ES-I3 (cell line): ENCODE measurements around the gene TMEM242.

ENCODE experiments used
- H3K36me3 ChIP-seq: 2 replicates; pipeline ENCODE4 v1.6.1; 2013; ENCODE audit warnings: mild to moderate bottlenecking, low read length, control low read depth, moderate library complexity; ENCODE audit not compliant: insufficient read depth
- H3K4me1 ChIP-seq: 2 replicates; pipeline ENCODE4 v1.6.1; 2013; ENCODE audit warnings: mild to moderate bottlenecking, control low read depth, low read length; ENCODE audit not compliant: insufficient read depth
- H3K9ac ChIP-seq: 2 replicates; pipeline ENCODE4 v1.6.1; 2013; ENCODE audit warnings: low read depth, mild to moderate bottlenecking, low read length, moderate library complexity
- H3K9me3 ChIP-seq: 2 replicates; pipeline ENCODE4 v1.6.1; 2013; ENCODE audit warnings: mild to moderate bottlenecking, low read length, moderate library complexity; ENCODE audit not compliant: control insufficient read depth, insufficient read depth

The TMEM242 gene

DNA sequence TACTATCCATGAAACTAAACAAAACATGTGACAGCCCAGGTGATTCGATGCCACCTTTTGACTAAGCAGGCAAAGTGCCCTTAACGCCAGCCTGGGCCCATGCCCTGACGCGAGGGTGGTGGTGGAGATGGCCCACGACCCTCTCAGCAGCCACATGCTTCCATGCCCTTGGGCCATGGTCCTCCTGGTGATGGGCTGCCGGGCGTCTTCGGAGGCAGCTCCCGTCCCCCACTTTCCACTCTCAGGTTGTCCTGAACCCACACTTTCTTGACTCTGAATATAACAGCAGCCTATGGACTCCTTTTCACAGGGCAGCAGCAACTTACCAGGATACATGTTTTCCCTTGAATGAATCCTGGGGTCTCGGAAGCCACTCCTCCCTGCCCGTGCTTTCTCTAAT lies 33.6 kb downstream of the TMEM242 start:
- no peaks in the 10 kb centered on the region for H3K4me1 ChIP-seq
- no peak overlapping the region for H3K9ac ChIP-seq
- no peaks in the 10 kb centered on the region for H3K36me3 ChIP-seq
- no peaks in the 10 kb centered on the region for H3K9me3 ChIP-seq

DNA sequence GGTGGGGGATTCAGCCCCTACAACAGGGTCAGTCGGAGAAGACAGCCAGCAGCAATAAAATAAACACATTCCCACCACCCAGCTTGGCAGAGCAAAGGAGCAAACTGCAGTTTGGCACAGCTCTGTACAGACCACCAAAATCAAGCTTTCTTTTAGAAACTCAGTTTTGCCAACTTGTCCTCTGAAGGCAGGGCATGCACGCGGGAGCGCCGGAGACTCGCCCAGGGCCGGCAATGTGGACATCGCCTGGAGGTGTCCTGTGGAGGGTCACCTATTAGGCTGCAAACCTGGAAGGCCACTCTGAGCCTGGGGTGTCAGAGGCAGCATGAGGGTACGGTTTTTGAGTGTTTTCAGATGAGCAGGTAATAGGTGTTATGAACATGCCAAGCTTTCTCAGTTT lies 34.7 kb downstream of the TMEM242 start:
- no peaks in the 10 kb centered on the region for H3K36me3 ChIP-seq
- no peak overlapping the region for H3K9ac ChIP-seq
- no peaks in the 10 kb centered on the region for H3K4me1 ChIP-seq
- no peaks in the 10 kb centered on the region for H3K9me3 ChIP-seq

- Histone ChIP-seq H3K36me3 (no peaks in the 10 kb centered on the region), H3K9ac (no peak overlapping the region)
Measured at GRCh38 chr6:157287923-157288322, 35.4 kb downstream of the TMEM242 start.

GRCh38 chr6:157287247-157287850 lies 36.0 kb downstream of the TMEM242 start:
- no peaks in the 10 kb centered on the region for H3K9me3 ChIP-seq

More at GRCh38 chr6:157287923-157288322, 35.4 kb downstream of the TMEM242 start:
- H3K9me3 ChIP-seq = no peaks in the 10 kb centered on the region
- no peaks in the 10 kb centered on the region for H3K4me1 ChIP-seq

DNA sequence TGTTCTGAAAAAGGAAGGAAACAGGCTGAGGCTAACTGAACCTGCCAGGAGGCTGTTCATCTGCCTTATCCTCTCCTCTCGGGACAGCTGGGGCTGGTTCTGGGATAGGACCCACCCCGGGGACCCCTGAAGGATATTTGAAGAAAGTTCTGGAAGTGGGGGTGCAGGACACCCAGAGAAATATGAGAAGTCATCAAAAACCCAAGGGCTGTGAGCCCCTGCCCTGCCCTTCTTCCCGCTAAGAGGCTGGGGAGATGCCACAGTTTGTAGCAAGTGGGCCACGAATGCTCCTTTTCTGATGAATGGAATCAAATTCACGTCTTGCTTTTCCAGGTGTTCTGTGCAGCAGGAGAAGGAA lies 37.9 kb downstream of the TMEM242 start:
- no peak overlapping the region for H3K9ac ChIP-seq
- no peaks in the 10 kb centered on the region for H3K9me3 ChIP-seq
- no peaks in the 10 kb centered on the region for H3K4me1 ChIP-seq
- H3K36me3 ChIP-seq = no peaks in the 10 kb centered on the region

More at GRCh38 chr6:157287247-157287850, 36.0 kb downstream of the TMEM242 start:
- Histone ChIP-seq H3K9ac (no peak overlapping the region), H3K4me1 (no peaks in the 10 kb centered on the region), H3K36me3 (no peaks in the 10 kb centered on the region)

- Histone ChIP-seq H3K4me1 (no peaks in the 10 kb centered on the region), H3K9me3 (no peaks in the 10 kb centered on the region), H3K9ac (no peak overlapping the region), H3K36me3 (no peaks in the 10 kb centered on the region)
Measured at GRCh38 chr6:157284738-157285421, 38.4 kb downstream of the TMEM242 start.

DNA sequence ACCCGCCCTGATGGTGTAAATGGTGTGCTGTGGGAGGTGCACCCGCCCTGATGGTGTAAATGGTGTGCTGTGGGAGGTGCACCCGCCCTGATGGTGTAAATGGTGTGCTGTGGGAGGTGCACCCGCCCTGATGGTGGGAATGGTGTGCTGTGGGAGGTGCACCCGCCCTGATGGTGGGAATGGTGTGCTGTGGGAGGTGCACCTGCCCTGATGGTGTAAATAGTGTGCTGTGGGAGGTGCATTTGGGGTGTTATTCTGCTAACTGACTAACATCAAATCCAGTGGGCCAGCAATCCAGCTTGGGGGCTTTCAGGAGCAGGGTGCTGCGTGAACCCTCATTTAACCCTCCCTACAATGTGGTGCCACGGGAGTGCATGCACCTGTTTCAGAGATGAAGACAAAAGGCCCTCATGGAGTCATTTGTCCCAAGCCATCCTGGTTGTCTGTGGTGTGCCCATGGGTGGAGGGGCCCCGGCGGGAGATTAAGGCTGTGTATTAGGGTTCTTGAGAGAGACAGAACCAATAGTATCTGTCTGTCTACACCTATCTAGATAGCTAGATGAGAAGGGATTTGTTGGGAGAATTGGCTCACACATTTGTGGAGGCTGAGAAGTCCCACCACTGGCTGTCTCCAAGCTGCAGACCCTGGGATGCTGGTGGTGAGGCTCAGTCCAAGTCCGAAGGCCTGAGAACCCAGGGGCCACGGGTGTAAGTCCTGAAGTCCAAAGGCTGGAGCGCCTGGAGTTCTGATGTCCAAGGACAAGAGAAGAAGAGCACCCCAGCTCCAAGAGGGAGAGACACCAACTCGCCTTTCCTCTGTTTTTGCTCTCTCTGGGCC lies 39.2 kb downstream of the TMEM242 start:
- H3K4me1 ChIP-seq = no peaks in the 10 kb centered on the region
- no peaks in the 10 kb centered on the region for H3K9me3 ChIP-seq
- H3K36me3 ChIP-seq = no peaks in the 10 kb centered on the region
- no peak overlapping the region for H3K9ac ChIP-seq

GRCh38 chr6:157283330-157283898 lies 39.9 kb downstream of the TMEM242 start:
- Histone ChIP-seq H3K4me1 (no peaks in the 10 kb centered on the region), H3K36me3 (no peaks in the 10 kb centered on the region), H3K9ac (no peak overlapping the region), H3K9me3 (no peaks in the 10 kb centered on the region)

GRCh38 chr6:157282284-157282683 lies 41.0 kb downstream of the TMEM242 start:
- Histone ChIP-seq H3K9me3 (no peaks in the 10 kb centered on the region), H3K9ac (no peak overlapping the region), H3K36me3 (no peaks in the 10 kb centered on the region), H3K4me1 (no peaks in the 10 kb centered on the region)

DNA sequence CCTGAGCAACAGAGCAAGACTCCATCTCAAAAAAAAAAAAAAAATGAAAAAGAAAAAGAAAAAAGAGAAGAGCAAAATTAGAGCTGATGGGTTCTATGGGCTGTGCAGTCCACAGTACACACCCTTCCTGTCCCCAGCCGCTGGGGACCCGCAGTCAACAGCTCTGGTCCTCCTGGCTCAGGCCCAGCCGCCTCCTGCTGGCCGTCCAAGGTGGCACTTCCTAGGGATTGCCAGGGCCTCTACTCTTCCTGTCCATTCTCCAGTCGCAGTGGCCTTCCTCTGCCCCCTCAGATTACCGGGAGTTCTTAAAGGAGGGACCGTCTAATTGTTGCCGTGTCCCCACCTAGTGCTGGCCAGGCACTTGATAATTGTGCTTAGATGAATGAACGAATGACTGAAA lies 41.7 kb downstream of the TMEM242 start:
- Histone ChIP-seq H3K9ac (no peak overlapping the region), H3K9me3 (no peaks in the 10 kb centered on the region), H3K36me3 (no peaks in the 10 kb centered on the region), H3K4me1 (no peaks in the 10 kb centered on the region)

GRCh38 chr6:157280947-157281346 lies 42.4 kb downstream of the TMEM242 start:
- Histone ChIP-seq H3K4me1 (no peaks in the 10 kb centered on the region), H3K9ac (no peak overlapping the region), H3K9me3 (no peaks in the 10 kb centered on the region), H3K36me3 (no peaks in the 10 kb centered on the region)

DNA sequence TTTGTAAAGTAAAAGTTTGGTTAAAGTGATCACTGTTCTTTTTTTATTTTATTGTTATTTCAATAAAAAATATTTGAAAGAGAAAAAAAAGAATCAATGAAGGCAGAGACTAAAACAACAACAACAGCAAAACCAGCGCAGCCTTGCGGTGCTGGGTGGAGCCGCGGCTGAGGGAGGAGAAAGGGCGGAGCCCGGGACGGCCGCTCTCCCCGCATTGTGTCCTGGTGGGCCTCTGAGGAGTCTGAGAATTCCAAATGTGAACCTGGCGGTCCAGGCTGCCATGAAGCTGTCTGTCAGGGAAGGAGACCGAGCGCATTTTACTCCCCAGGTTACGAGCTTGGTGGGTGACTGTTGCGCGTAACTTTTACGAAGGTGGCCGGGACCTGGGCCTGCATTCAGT lies 43.2 kb downstream of the TMEM242 start:
- Histone ChIP-seq H3K36me3 (no peaks in the 10 kb centered on the region), H3K9ac (no peak overlapping the region; the same call in 1 of the 2 replicates), H3K9me3 (no peaks in the 10 kb centered on the region), H3K4me1 (no peaks in the 10 kb centered on the region)

- no peaks in the 10 kb centered on the region for H3K36me3 ChIP-seq
- H3K9me3 ChIP-seq = no peaks in the 10 kb centered on the region
- H3K9ac ChIP-seq = no peak overlapping the region
- no peaks in the 10 kb centered on the region; the same call in 1 of the 2 replicates for H3K4me1 ChIP-seq
Measured at GRCh38 chr6:157278171-157278570, 45.1 kb downstream of the TMEM242 start.

GRCh38 chr6:157276731-157277130 lies 46.6 kb downstream of the TMEM242 start:
- no peaks in the 10 kb centered on the region; the same call in 1 of the 2 replicates for H3K4me1 ChIP-seq
- no peaks in the 10 kb centered on the region for H3K9me3 ChIP-seq
- H3K36me3 ChIP-seq = no peaks in the 10 kb centered on the region

More at GRCh38 chr6:157276731-157277130, 46.6 kb downstream of the TMEM242 start:
- H3K9ac ChIP-seq = no peak overlapping the region
